ENCODE results near the gene BET1L. TPM values are rescaled to one million over a fixed set of nuclear protein-coding genes. Genes with fewer than 3 reads are reported as not detected.
"Not testable (repeated sequence)": the region's sequence is repeated elsewhere in the genome, so short reads cannot be mapped to it uniquely, and the experiment has no call there.

The BET1L gene
- total RNA-seq, 1 experiment from 2014 or later: 14.4 TPM

GRCh38 chr11:197741-198235 lies 9.4 kb downstream of the BET1L start:
- Histone ChIP-seq H3K36me3 (ENCODE audit: low read depth, low read length) (no peaks in the 10 kb centered on the region), H3K4me2 (ENCODE audit: low read length) (no peak overlapping the region), H3K9me3 (ENCODE audit: low read length) (no peaks in the 10 kb centered on the region), H3K9ac (ENCODE audit: low read length) (no peak overlapping the region), H3K27ac (ENCODE audit: low read length) (no peak overlapping the region), H2AFZ (ENCODE audit: low read length) (no peak overlapping the region), H3K4me1 (ENCODE audit: insufficient read depth, low read length) (no peaks in the 10 kb centered on the region), H4K20me1 (ENCODE audit: low read length) (no peaks in the 10 kb centered on the region), H3K9me2 (replicated peaks; ENCODE audit: low read length) (no peaks in the 10 kb centered on the region), H3K4me3 (ENCODE audit: low read length) (no peak overlapping the region), H3K27me3 (ENCODE audit: low read length) (no peaks in the 10 kb centered on the region), H3F3A (ENCODE audit: low read length, unreplicated experiment) (no peaks in the 10 kb centered on the region), H3K79me2 (ENCODE audit: low read length) (no peaks in the 10 kb centered on the region)
- ChIA-PET POLR2A (ENCODE audit: unreplicated experiment) (no interaction called here), CTCF (no interaction called here)
- intact Hi-C loops (cut with micrococcal nuclease): no loop called here
- no peak for ATAC-seq
- DNase-seq: no peak
- TF ChIP-seq, protein P1, sequence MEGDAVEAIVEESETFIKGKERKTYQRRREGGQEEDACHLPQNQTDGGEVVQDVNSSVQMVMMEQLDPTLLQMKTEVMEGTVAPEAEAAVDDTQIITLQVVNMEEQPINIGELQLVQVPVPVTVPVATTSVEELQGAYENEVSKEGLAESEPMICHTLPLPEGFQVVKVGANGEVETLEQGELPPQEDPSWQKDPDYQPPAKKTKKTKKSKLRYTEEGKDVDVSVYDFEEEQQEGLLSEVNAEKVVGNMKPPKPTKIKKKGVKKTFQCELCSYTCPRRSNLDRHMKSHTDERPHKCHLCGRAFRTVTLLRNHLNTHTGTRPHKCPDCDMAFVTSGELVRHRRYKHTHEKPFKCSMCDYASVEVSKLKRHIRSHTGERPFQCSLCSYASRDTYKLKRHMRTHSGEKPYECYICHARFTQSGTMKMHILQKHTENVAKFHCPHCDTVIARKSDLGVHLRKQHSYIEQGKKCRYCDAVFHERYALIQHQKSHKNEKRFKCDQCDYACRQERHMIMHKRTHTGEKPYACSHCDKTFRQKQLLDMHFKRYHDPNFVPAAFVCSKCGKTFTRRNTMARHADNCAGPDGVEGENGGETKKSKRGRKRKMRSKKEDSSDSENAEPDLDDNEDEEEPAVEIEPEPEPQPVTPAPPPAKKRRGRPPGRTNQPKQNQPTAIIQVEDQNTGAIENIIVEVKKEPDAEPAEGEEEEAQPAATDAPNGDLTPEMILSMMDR (conservative IDR thresholded peaks at IDR 0.05; ENCODE audit: low read depth, low read length): no peak
- TF ChIP-seq EZH2phosphoT487 (IDR thresholded peaks at IDR 0.05; ENCODE audit: borderline replicate concordance, low read length): no peak
- no peak for TF ChIP-seq EZH2 (IDR thresholded peaks at IDR 0.05; ENCODE audit: low read length, unreplicated experiment)
- no TSS peak for BruUV-seq (replicated peaks)

DNA sequence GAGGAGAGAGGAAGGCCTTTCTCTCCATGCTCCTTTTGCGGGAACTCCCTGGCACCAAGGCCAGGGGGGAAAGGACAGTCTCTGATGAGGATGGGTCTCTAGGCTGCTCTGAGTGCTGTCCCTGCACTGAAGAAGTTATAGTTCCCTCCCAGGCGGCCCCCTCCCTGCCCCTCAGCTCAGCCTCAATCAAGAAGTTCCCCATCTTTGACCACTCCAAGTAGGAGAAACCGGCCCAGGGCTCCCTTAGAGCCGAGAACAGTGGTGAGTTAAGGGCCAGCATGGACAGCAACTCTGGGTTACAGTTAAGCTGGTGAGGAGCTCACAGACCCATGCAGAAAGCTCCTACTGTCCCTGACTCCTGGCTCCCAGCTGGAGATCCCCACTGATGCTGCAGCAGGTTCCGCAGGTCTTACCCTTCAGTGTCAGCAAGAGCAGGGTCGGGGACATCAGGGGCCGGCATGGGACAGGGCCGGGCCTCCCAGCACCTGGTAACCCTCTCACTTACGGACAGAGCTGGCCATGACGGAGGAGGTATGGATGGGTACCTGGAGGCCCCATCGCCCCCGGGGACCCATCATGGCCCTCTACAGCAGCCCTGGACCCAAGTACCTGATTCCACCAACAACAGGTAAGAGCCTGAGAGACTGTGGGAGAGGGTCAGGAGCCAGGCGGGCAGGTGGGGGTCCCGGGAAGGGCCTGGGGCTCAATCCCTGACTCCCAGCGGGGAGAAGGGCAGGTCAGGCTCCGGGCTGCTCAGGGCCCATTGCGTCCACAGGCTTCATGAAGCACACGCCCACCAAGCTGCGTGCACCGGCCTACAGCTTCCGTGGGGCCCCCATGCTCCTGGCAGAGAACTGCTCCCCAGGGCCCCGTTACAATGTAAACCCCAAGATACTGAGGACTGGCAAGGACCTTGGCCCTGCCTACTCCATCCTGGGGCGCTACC lies 10.1 kb downstream of the BET1L start:
- POLR2A ChIA-PET (ENCODE audit: unreplicated experiment): no interaction called here
- H3K9me2 ChIP-seq (replicated peaks; ENCODE audit: low read length): no peaks in the 10 kb centered on the region
- no peak overlapping the region for H3K4me2 ChIP-seq (ENCODE audit: low read length)
- no peaks in the 10 kb centered on the region for H3K4me1 ChIP-seq (ENCODE audit: insufficient read depth, low read length)
- H3K27me3 ChIP-seq (ENCODE audit: low read length): no peaks in the 10 kb centered on the region
- intact Hi-C loops (cut with micrococcal nuclease): no loop called here
- no peak overlapping the region for H3K27ac ChIP-seq (ENCODE audit: low read length)
- no peaks in the 10 kb centered on the region for H3K79me2 ChIP-seq (ENCODE audit: low read length)
- BruUV-seq (replicated peaks): no TSS peak
- H3K9ac ChIP-seq (ENCODE audit: low read length): no peak overlapping the region
- DNase-seq (no peak), ATAC-seq (peak; percentile 12; the same call in 1 of the 2 replicates)
- H3K36me3 ChIP-seq (ENCODE audit: low read depth, low read length): no peaks in the 10 kb centered on the region
- no peaks in the 10 kb centered on the region for H3K9me3 ChIP-seq (ENCODE audit: low read length)
- TF ChIP-seq EZH2 (IDR thresholded peaks at IDR 0.05; ENCODE audit: low read length, unreplicated experiment): no peak
- TF ChIP-seq, protein P1 (conservative IDR thresholded peaks at IDR 0.05; ENCODE audit: low read depth, low read length): no peak
- TF ChIP-seq EZH2phosphoT487 (IDR thresholded peaks at IDR 0.05; ENCODE audit: borderline replicate concordance, low read length): no peak
- H4K20me1 ChIP-seq (ENCODE audit: low read length): no peaks in the 10 kb centered on the region
- no peaks in the 10 kb centered on the region for H3F3A ChIP-seq (ENCODE audit: low read length, unreplicated experiment)
- CTCF ChIA-PET: no interaction called here
- no peak overlapping the region for H3K4me3 ChIP-seq (ENCODE audit: low read length)
- no peak overlapping the region for H2AFZ ChIP-seq (ENCODE audit: low read length)

- BruUV-seq (replicated peaks); H3K27ac ChIP-seq (ENCODE audit: low read length); H3K9me2 ChIP-seq (replicated peaks; ENCODE audit: low read length); DNase-seq; H2AFZ ChIP-seq (ENCODE audit: low read length); H4K20me1 ChIP-seq (ENCODE audit: low read length); H3K27me3 ChIP-seq (ENCODE audit: low read length); H3K4me1 ChIP-seq (ENCODE audit: insufficient read depth, low read length); POLR2A ChIA-PET (ENCODE audit: unreplicated experiment); H3K9ac ChIP-seq (ENCODE audit: low read length); H3K9me3 ChIP-seq (ENCODE audit: low read length); H3F3A ChIP-seq (ENCODE audit: low read length, unreplicated experiment); H3K4me2 ChIP-seq (ENCODE audit: low read length); H3K36me3 ChIP-seq (ENCODE audit: low read depth, low read length); CTCF ChIA-PET; ATAC-seq; H3K4me3 ChIP-seq (ENCODE audit: low read length); intact Hi-C loops (cut with micrococcal nuclease); H3K79me2 ChIP-seq (ENCODE audit: low read length): not testable (repeated sequence)
These were observed 13.7 kb downstream of the BET1L start for GRCh38 chr11:193481-193880.

- H3K36me3 ChIP-seq (ENCODE audit: low read depth, low read length); intact Hi-C loops (cut with micrococcal nuclease); H3K4me2 ChIP-seq (ENCODE audit: low read length); H3K4me1 ChIP-seq (ENCODE audit: insufficient read depth, low read length); H3K79me2 ChIP-seq (ENCODE audit: low read length); H3K9ac ChIP-seq (ENCODE audit: low read length); CTCF ChIA-PET; POLR2A ChIA-PET (ENCODE audit: unreplicated experiment); H2AFZ ChIP-seq (ENCODE audit: low read length); BruUV-seq (replicated peaks); H3K27ac ChIP-seq (ENCODE audit: low read length); DNase-seq; H3K9me2 ChIP-seq (replicated peaks; ENCODE audit: low read length); H4K20me1 ChIP-seq (ENCODE audit: low read length); H3K4me3 ChIP-seq (ENCODE audit: low read length); ATAC-seq; H3K9me3 ChIP-seq (ENCODE audit: low read length); H3K27me3 ChIP-seq (ENCODE audit: low read length); H3F3A ChIP-seq (ENCODE audit: low read length, unreplicated experiment): not testable (repeated sequence)
These were observed 14.5 kb downstream of the BET1L start, which contains the start of gene SCGB1C1 for GRCh38 chr11:192674-193128. Gene SCGB1C1, plus strand, starts transcription at chr11:193078. Its CDS starts 22 bp downstream, at chr11:193100.

Data from PC-3 (cell line).